WTC11 (cell line): Measurements from ENCODE around the gene SKIC8.

Source experiments
- CBFB ChIP-seq: sonication (generic); formaldehyde crosslinking; IDR thresholded peaks from 2 replicates; pipeline ENCODE4 v1.8.1; 2022; ENCODE audit warnings: mild to moderate bottlenecking, low read depth, missing genetic modification reagents
- CTCF ChIP-seq: fragments of 200-600 bp; IDR thresholded peaks from 2 replicates; pipeline ENCODE4 v1.8.0; 2022; ENCODE audit warnings: antibody characterized with exemption
- FOXJ3 ChIP-seq: sonication (generic); formaldehyde crosslinking; IDR thresholded peaks from 2 replicates; pipeline ENCODE4 v1.9.0; 2021; ENCODE audit warnings: missing genetic modification reagents, mild to moderate bottlenecking, borderline replicate concordance
- GABPB1 ChIP-seq: sonication (generic); formaldehyde crosslinking; IDR thresholded peaks from 2 replicates; pipeline ENCODE4 v1.8.1; 2023; ENCODE audit warnings: mild to moderate bottlenecking, missing genetic modification reagents
- TEAD4 ChIP-seq: sonication (generic); formaldehyde crosslinking; IDR thresholded peaks from 2 replicates; pipeline ENCODE4 v1.8.0; 2022; ENCODE audit warnings: mild to moderate bottlenecking, missing genetic modification reagents
- ZNF232 ChIP-seq: sonication (generic); formaldehyde crosslinking; IDR thresholded peaks from 2 replicates; pipeline ENCODE4 v1.8.0; 2022; ENCODE audit warnings: mild to moderate bottlenecking, missing genetic modification reagents
- TF ChIP-seq, protein P1 (sequence below): sonication (generic); formaldehyde crosslinking; IDR thresholded peaks from 2 replicates; pipeline ENCODE4 v1.8.0; 2022; ENCODE audit warnings: mild to moderate bottlenecking, missing genetic modification reagents
- TF ChIP-seq, protein P2 (sequence below): sonication (generic); formaldehyde crosslinking; IDR thresholded peaks from 2 replicates; pipeline ENCODE4 v1.8.1; 2023; ENCODE audit warnings: mild to moderate bottlenecking, moderate library complexity, missing genetic modification reagents
- TF ChIP-seq, protein P3 (sequence below): sonication (generic); formaldehyde crosslinking; IDR thresholded peaks from 2 replicates; pipeline ENCODE4 v1.8.1; 2023; ENCODE audit warnings: mild to moderate bottlenecking, missing genetic modification reagents, moderate library complexity
- TF ChIP-seq, protein P4 (sequence below): sonication (generic); formaldehyde crosslinking; IDR thresholded peaks from 2 replicates; pipeline ENCODE4 v1.8.0; 2022; ENCODE audit warnings: mild to moderate bottlenecking, missing genetic modification reagents

GRCh38 chr15:78291698-78292097 lies 7.7 kb downstream of the SKIC8 start:
- no peak for TF ChIP-seq CTCF
- TF ChIP-seq, protein P1, sequence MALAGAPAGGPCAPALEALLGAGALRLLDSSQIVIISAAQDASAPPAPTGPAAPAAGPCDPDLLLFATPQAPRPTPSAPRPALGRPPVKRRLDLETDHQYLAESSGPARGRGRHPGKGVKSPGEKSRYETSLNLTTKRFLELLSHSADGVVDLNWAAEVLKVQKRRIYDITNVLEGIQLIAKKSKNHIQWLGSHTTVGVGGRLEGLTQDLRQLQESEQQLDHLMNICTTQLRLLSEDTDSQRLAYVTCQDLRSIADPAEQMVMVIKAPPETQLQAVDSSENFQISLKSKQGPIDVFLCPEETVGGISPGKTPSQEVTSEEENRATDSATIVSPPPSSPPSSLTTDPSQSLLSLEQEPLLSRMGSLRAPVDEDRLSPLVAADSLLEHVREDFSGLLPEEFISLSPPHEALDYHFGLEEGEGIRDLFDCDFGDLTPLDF (CRISPR knock-in tag) = no peak
- no peak for TF ChIP-seq ZNF232
- TF ChIP-seq, protein P2, sequence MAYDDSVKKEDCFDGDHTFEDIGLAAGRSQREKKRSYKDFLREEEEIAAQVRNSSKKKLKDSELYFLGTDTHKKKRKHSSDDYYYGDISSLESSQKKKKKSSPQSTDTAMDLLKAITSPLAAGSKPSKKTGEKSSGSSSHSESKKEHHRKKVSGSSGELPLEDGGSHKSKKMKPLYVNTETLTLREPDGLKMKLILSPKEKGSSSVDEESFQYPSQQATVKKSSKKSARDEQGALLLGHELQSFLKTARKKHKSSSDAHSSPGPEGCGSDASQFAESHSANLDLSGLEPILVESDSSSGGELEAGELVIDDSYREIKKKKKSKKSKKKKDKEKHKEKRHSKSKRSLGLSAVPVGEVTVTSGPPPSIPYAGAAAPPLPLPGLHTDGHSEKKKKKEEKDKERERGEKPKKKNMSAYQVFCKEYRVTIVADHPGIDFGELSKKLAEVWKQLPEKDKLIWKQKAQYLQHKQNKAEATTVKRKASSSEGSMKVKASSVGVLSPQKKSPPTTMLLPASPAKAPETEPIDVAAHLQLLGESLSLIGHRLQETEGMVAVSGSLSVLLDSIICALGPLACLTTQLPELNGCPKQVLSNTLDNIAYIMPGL (CRISPR knock-in tag) = no peak
- TF ChIP-seq TEAD4 (CRISPR knock-in tag) = no peak
- no peak for TF ChIP-seq CBFB (CRISPR knock-in tag)
- TF ChIP-seq FOXJ3 (CRISPR knock-in tag) = no peak
- TF ChIP-seq, protein P3, sequence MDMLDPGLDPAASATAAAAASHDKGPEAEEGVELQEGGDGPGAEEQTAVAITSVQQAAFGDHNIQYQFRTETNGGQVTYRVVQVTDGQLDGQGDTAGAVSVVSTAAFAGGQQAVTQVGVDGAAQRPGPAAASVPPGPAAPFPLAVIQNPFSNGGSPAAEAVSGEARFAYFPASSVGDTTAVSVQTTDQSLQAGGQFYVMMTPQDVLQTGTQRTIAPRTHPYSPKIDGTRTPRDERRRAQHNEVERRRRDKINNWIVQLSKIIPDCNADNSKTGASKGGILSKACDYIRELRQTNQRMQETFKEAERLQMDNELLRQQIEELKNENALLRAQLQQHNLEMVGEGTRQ (CRISPR knock-in tag) = no peak
- TF ChIP-seq GABPB1 (CRISPR knock-in tag) = no peak
- TF ChIP-seq, protein P4, sequence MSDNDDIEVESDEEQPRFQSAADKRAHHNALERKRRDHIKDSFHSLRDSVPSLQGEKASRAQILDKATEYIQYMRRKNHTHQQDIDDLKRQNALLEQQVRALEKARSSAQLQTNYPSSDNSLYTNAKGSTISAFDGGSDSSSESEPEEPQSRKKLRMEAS (CRISPR knock-in tag) = no peak
